ENCODE measurements around the gene PNPLA7.

The PNPLA7 gene

DNA sequence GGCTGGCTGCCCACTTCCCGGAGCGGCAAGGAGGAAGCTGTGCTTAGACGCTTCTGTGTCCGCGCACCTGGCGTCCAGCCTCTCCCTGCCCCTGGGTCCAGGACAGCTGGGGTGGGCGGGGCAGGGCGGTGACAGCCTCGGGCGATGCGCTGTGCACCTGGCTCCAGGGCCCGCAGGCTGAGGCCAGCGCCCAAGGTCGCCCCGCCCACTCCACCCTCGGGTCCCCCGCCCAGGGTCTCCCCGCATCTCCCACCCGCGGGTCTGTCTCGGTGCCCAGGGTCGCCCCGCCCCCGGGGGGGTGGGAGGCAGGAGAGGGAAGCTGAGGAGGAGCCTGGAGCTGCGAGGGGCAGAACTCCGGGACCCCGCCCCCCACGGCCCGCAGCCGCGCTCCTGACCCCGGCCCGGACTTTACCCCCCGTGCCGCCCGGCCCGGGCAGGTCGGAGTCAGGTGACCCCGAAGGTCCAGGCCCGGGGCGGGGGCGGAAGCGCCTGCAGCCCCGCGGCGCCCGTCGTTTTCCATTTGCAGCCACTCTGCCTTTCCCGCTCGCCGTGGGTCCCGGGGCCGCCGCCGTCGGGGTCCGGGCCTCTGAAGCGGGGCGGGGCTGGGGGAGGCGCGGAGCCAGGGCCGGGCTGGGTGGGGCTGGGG lies 108.8 kb downstream of the PNPLA7 start, which contains the start of gene ENTPD8:
Gene ENTPD8 (minus strand): TSS at position 69 of the 646 bp plus-strand sequence. CDS start 3,072 bp downstream, outside the sequence.
- Histone ChIP-seq H3K27ac (ENCODE audit: insufficient read depth in 1 of 2, low read depth in 1 of 2, low read length in 2 of 2, poor library complexity in 1 of 2, severe bottlenecking in 2 of 2) (no peak within 1 kb of the TSS), H3K4me3 (ENCODE audit: control insufficient read depth in 1 of 7, extremely low read depth in 1 of 7, insufficient read depth in 4 of 7, low read depth in 2 of 7, low read length in 6 of 7) (peak within 1 kb of the TSS in 5 of 7 experiments; percentile 6 to 68 (median 56)), H3K4me1 (ENCODE audit: control extremely low read depth in 1 of 4, control insufficient read depth in 4 of 4, insufficient read depth in 4 of 4, low read length in 3 of 4) (peaks cover 0 to 15% (median 8%) of the 10 kb centered on the region in 4 experiments), H3K27me3 (replicated peaks in 2 of 5; ENCODE audit: control insufficient read depth in 4 of 5, insufficient read depth in 5 of 5, low read length in 4 of 5) (peaks cover 0 to 2% (median 0%) of the 10 kb centered on the region in 5 experiments), H3K36me3 (ENCODE audit: control insufficient read depth in 4 of 4, insufficient read depth in 4 of 4, low read length in 3 of 4) (no peaks in the 10 kb centered on the region), H3K9me3 (ENCODE audit: control extremely low read depth in 1 of 5, control insufficient read depth in 4 of 5, insufficient read depth in 2 of 5, low read depth in 1 of 5, low read length in 4 of 5) (no peaks in the 10 kb centered on the region)
- ChIA-PET CTCF (interaction anchor here (1.3 to 5.0 kb wide), 3 partner anchors 18 to 144 kb away, joined by 3 to 33 read pairs (median 5); partner anchors contain the start of genes EXD3 and NOXA1), POLR2A (no interaction called here)
- under 1% methylated on average over 28 of the region's 62 CpGs for WGBS (ENCODE audit: insufficient coverage)
- peak; percentile 42 to 67 (median 51) for DNase-seq

GRCh38 chr9:137439158-137439714 lies 111.0 kb downstream of the PNPLA7 start:
- no peak for DNase-seq
- ChIA-PET CTCF (no interaction called here), POLR2A (no interaction called here)
- Histone ChIP-seq H3K36me3 (ENCODE audit: control insufficient read depth in 4 of 4, insufficient read depth in 4 of 4, low read length in 3 of 4) (no peaks in the 10 kb centered on the region), H3K4me3 (ENCODE audit: control insufficient read depth in 1 of 7, extremely low read depth in 1 of 7, insufficient read depth in 4 of 7, low read depth in 2 of 7, low read length in 6 of 7) (no peak overlapping the region), H3K27ac (ENCODE audit: insufficient read depth in 1 of 2, low read depth in 1 of 2, low read length in 2 of 2, poor library complexity in 1 of 2, severe bottlenecking in 2 of 2) (no peak overlapping the region), H3K9me3 (ENCODE audit: control extremely low read depth in 1 of 5, control insufficient read depth in 4 of 5, insufficient read depth in 2 of 5, low read depth in 1 of 5, low read length in 4 of 5) (no peaks in the 10 kb centered on the region), H3K4me1 (ENCODE audit: control extremely low read depth in 1 of 4, control insufficient read depth in 4 of 4, insufficient read depth in 4 of 4, low read length in 3 of 4) (peaks cover 0 to 25% (median 14%) of the 10 kb centered on the region in 4 experiments), H3K27me3 (replicated peaks in 2 of 5; ENCODE audit: control insufficient read depth in 4 of 5, insufficient read depth in 5 of 5, low read length in 4 of 5) (peaks cover 0 to 2% (median 0%) of the 10 kb centered on the region in 5 experiments)
- 80% methylated on average over 18 of the region's 18 CpGs for WGBS (ENCODE audit: insufficient coverage)

DNA sequence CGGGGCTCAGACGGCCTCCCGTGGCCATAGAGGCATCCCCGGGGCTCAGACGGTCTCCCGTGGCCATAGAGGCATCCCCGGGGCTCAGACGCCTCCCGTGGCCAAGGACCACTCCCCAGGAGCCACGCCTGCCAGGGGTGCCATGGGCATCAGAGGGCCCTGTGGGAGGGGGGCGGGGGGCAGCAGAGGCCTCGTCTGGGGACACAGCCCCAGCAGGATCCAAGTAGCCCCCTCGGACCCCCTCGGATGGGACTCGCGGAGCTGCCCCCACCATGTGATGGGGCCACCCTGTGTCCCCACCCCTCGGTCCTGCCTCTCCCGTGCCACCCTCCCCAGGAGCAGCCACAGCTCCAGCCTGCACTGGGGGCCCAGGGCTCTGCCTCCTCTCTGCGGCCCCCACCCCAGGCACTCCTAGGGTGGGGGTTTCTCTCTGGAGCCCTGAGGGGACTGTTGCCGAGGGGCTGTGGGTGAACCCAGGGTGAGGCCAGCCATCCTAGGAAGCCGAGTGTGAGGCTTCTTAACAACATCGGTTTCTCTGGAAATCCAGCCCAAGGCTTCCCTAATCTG lies 111.5 kb downstream of the PNPLA7 start:
- CTCF ChIA-PET = no interaction called here
- Histone ChIP-seq H3K27ac (ENCODE audit: insufficient read depth in 1 of 2, low read depth in 1 of 2, low read length in 2 of 2, poor library complexity in 1 of 2, severe bottlenecking in 2 of 2) (no peak overlapping the region), H3K4me3 (ENCODE audit: control insufficient read depth in 1 of 7, extremely low read depth in 1 of 7, insufficient read depth in 4 of 7, low read depth in 2 of 7, low read length in 6 of 7) (no peak overlapping the region), H3K36me3 (ENCODE audit: control insufficient read depth in 4 of 4, insufficient read depth in 4 of 4, low read length in 3 of 4) (no peaks in the 10 kb centered on the region), H3K27me3 (replicated peaks in 2 of 5; ENCODE audit: control insufficient read depth in 4 of 5, insufficient read depth in 5 of 5, low read length in 4 of 5) (peaks cover 0 to 2% (median 0%) of the 10 kb centered on the region in 5 experiments), H3K4me1 (ENCODE audit: control extremely low read depth in 1 of 4, control insufficient read depth in 4 of 4, insufficient read depth in 4 of 4, low read length in 3 of 4) (peaks cover 0 to 31% (median 17%) of the 10 kb centered on the region in 4 experiments), H3K9me3 (ENCODE audit: control extremely low read depth in 1 of 5, control insufficient read depth in 4 of 5, insufficient read depth in 2 of 5, low read depth in 1 of 5, low read length in 4 of 5) (no peaks in the 10 kb centered on the region)
- 90% methylated on average over 17 of the region's 22 CpGs for WGBS (ENCODE audit: insufficient coverage)
- POLR2A ChIA-PET = no interaction called here
- no peak for DNase-seq

DNA sequence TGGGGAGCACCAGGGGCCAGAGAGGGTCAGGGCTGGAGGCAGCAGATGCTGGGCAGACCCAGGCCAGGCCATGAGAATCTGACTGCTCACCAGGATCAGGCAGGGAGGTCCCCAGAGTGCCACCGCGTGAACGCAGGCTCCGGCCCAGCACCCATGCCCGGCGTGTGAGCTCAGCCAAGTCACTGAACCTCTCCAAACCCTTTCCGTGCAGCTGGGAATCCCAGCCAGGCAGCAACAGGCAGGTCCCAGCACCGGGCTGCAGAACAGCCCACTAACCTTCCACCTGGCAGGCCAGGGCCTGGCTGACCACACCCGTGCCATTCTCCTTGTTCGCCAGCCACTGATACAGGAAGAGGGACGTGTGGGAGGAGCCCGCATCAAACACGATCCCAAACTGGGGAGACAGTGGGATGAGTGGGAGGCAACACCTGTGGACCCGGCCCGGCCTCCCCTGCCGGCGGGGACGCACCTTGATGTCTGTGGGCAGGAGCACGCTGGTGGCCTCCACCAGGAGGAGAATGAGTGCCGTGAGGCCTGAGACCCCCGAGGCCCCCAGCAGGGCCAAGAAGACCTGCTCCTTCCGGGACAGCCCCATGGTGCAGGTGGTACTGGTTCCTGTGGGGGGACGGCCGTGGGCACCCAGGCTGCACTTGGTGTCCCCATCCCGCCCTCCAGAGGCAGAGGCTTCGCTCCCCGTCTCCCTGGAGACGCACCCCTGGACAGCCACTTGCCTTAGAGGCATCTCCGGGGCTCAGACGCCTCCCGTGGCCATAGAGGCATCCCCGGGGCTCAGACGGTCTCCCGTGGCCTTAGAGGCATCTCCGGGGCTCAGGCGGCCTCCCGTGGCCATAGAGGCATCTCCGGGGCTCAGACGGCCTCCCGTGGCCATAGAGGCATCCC lies 112.3 kb downstream of the PNPLA7 start:
- Histone ChIP-seq H3K4me3 (ENCODE audit: control insufficient read depth in 1 of 7, extremely low read depth in 1 of 7, insufficient read depth in 4 of 7, low read depth in 2 of 7, low read length in 6 of 7) (no peak overlapping the region), H3K9me3 (ENCODE audit: control extremely low read depth in 1 of 5, control insufficient read depth in 4 of 5, insufficient read depth in 2 of 5, low read depth in 1 of 5, low read length in 4 of 5) (no peaks in the 10 kb centered on the region), H3K27ac (ENCODE audit: insufficient read depth in 1 of 2, low read depth in 1 of 2, low read length in 2 of 2, poor library complexity in 1 of 2, severe bottlenecking in 2 of 2) (no peak overlapping the region), H3K36me3 (ENCODE audit: control insufficient read depth in 4 of 4, insufficient read depth in 4 of 4, low read length in 3 of 4) (no peaks in the 10 kb centered on the region), H3K27me3 (replicated peaks in 2 of 5; ENCODE audit: control insufficient read depth in 4 of 5, insufficient read depth in 5 of 5, low read length in 4 of 5) (peaks cover 0 to 2% (median 0%) of the 10 kb centered on the region in 5 experiments), H3K4me1 (ENCODE audit: control extremely low read depth in 1 of 4, control insufficient read depth in 4 of 4, insufficient read depth in 4 of 4, low read length in 3 of 4) (peaks cover 0 to 37% (median 20%) of the 10 kb centered on the region in 4 experiments)
- DNase-seq = no peak
- 93% methylated on average over 35 of the region's 40 CpGs for WGBS (ENCODE audit: insufficient coverage)
- POLR2A ChIA-PET = no interaction called here
- CTCF ChIA-PET = interaction anchor here (1.1 kb wide), 1 partner anchor 151 kb away, joined by 5 read pairs; no protein-coding TSS in a partner anchor

- no peaks in the 10 kb centered on the region for H3K36me3 ChIP-seq (ENCODE audit: control insufficient read depth in 4 of 4, insufficient read depth in 4 of 4, low read length in 3 of 4)
- WGBS (ENCODE audit: insufficient coverage) = 96% methylated on average over 24 of the region's 24 CpGs
- DNase-seq = no peak
- CTCF ChIA-PET = interaction anchor here (1.1 to 1.3 kb wide), 2 partner anchors 13 to 150 kb away, joined by 5 read pairs; partner anchors contain the start of gene NOXA1
- H3K27me3 ChIP-seq (replicated peaks in 2 of 5; ENCODE audit: control insufficient read depth in 4 of 5, insufficient read depth in 5 of 5, low read length in 4 of 5) = no peaks in the 10 kb centered on the region
- no peak overlapping the region for H3K4me3 ChIP-seq (ENCODE audit: control insufficient read depth in 1 of 7, extremely low read depth in 1 of 7, insufficient read depth in 4 of 7, low read depth in 2 of 7, low read length in 6 of 7)
- no peaks in the 10 kb centered on the region for H3K9me3 ChIP-seq (ENCODE audit: control extremely low read depth in 1 of 5, control insufficient read depth in 4 of 5, insufficient read depth in 2 of 5, low read depth in 1 of 5, low read length in 4 of 5)
- POLR2A ChIA-PET = interaction anchor here (2.1 kb wide), 1 partner anchor 12 kb away, joined by 4 read pairs; no protein-coding TSS in a partner anchor
- H3K27ac ChIP-seq (ENCODE audit: insufficient read depth in 1 of 2, low read depth in 1 of 2, low read length in 2 of 2, poor library complexity in 1 of 2, severe bottlenecking in 2 of 2) = no peak overlapping the region
- peaks cover 0 to 37% (median 21%) of the 10 kb centered on the region in 4 experiments for H3K4me1 ChIP-seq (ENCODE audit: control extremely low read depth in 1 of 4, control insufficient read depth in 4 of 4, insufficient read depth in 4 of 4, low read length in 3 of 4)
Measured at GRCh38 chr9:137436761-137437600, 113.2 kb downstream of the PNPLA7 start.

All from common myeloid progenitor, CD34-positive (primary cell).